Mucosa of rectum (tissue), 2 donors: Measurements from ENCODE around the gene MIPEP.

Experiments
- H3K27ac ChIP-seq, 2 donors: one replicate each; pipeline ENCODE4 v1.7.0; 2013; ENCODE audit warnings: inconsistent platforms in 2 of 2, low read depth in 2 of 2, low read length in 2 of 2
- H3K27me3 ChIP-seq, 2 donors: one replicate each; pipeline ENCODE4 v1.7.0; 2013; ENCODE audit warnings: low read length in 2 of 2; ENCODE audit not compliant: control insufficient read depth in 2 of 2, insufficient read depth in 2 of 2
- H3K36me3 ChIP-seq, 2 donors: one replicate each; pipeline ENCODE4 v1.7.0; 2013; ENCODE audit warnings: low read length in 2 of 2; ENCODE audit not compliant: control insufficient read depth in 2 of 2, insufficient read depth in 2 of 2
- H3K4me1 ChIP-seq, 2 donors: one replicate each; pipeline ENCODE4 v1.7.0; 2013; ENCODE audit warnings: low read length in 2 of 2, mild to moderate bottlenecking in 1 of 2; ENCODE audit not compliant: control insufficient read depth in 2 of 2, insufficient read depth in 2 of 2
- H3K4me3 ChIP-seq, 2 donors: one replicate each; pipeline ENCODE4 v1.7.0; 2013; ENCODE audit warnings: low read length in 2 of 2
- H3K9ac ChIP-seq, 2 donors: one replicate each; pipeline ENCODE4 v1.7.0; 2013; ENCODE audit warnings: low read length in 2 of 2, low read depth in 1 of 2, mild to moderate bottlenecking in 1 of 2
- H3K9me3 ChIP-seq, 2 donors: one replicate each; pipeline ENCODE4 v1.7.0; 2013; ENCODE audit warnings: low read length in 2 of 2; ENCODE audit not compliant: control insufficient read depth in 2 of 2
- donor health status: healthy.
- donor health status: Normal muscosa, but diverticular disease.

Gene MIPEP

GRCh38 chr13:23868521-23868920, 20.7 kb downstream of the MIPEP start:
- no peaks in the 10 kb centered on the region for H3K4me1 ChIP-seq
- no peak overlapping the region for H3K27ac ChIP-seq
- no peaks in the 10 kb centered on the region for H3K36me3 ChIP-seq
- H3K9me3 ChIP-seq = no peaks in the 10 kb centered on the region
- H3K27me3 ChIP-seq = no peaks in the 10 kb centered on the region
- no peak overlapping the region for H3K9ac ChIP-seq
- H3K4me3 ChIP-seq = no peak overlapping the region

- Histone ChIP-seq H3K9ac (no peak overlapping the region), H3K27ac (no peak overlapping the region), H3K4me3 (no peak overlapping the region), H3K9me3 (no peaks in the 10 kb centered on the region), H3K36me3 (no peaks in the 10 kb centered on the region), H3K4me1 (no peaks in the 10 kb centered on the region), H3K27me3 (no peaks in the 10 kb centered on the region)
These were observed 22.1 kb downstream of the MIPEP start for GRCh38 chr13:23867027-23867491.

GRCh38 chr13:23866420-23867026, 22.7 kb downstream of the MIPEP start:
- Histone ChIP-seq H3K36me3 (no peaks in the 10 kb centered on the region), H3K27ac (no peak overlapping the region), H3K4me3 (no peak overlapping the region), H3K4me1 (no peaks in the 10 kb centered on the region), H3K9me3 (no peaks in the 10 kb centered on the region), H3K27me3 (no peaks in the 10 kb centered on the region), H3K9ac (no peak overlapping the region)

GRCh38 chr13:23865906-23866305, 23.3 kb downstream of the MIPEP start:
- H3K36me3 ChIP-seq = no peaks in the 10 kb centered on the region
- H3K9me3 ChIP-seq = no peaks in the 10 kb centered on the region
- H3K9ac ChIP-seq = no peak overlapping the region
- H3K4me3 ChIP-seq = no peak overlapping the region
- H3K4me1 ChIP-seq = no peaks in the 10 kb centered on the region
- no peaks in the 10 kb centered on the region for H3K27me3 ChIP-seq
- no peak overlapping the region for H3K27ac ChIP-seq

GRCh38 chr13:23865026-23865425, 24.2 kb downstream of the MIPEP start:
- Histone ChIP-seq H3K36me3 (no peaks in the 10 kb centered on the region), H3K4me3 (no peak overlapping the region), H3K4me1 (no peaks in the 10 kb centered on the region), H3K9ac (no peak overlapping the region), H3K27me3 (no peaks in the 10 kb centered on the region), H3K9me3 (no peaks in the 10 kb centered on the region), H3K27ac (no peak overlapping the region)

- Histone ChIP-seq H3K36me3 (no peaks in the 10 kb centered on the region), H3K4me3 (no peak overlapping the region), H3K27me3 (no peaks in the 10 kb centered on the region), H3K4me1 (no peaks in the 10 kb centered on the region), H3K27ac (no peak overlapping the region), H3K9ac (no peak overlapping the region), H3K9me3 (no peaks in the 10 kb centered on the region)
These were observed 27.9 kb downstream of the MIPEP start for GRCh38 chr13:23861310-23861709.

- Histone ChIP-seq H3K9ac (no peak overlapping the region), H3K27me3 (no peaks in the 10 kb centered on the region), H3K4me1 (no peaks in the 10 kb centered on the region), H3K27ac (no peak overlapping the region), H3K4me3 (no peak overlapping the region), H3K36me3 (no peaks in the 10 kb centered on the region), H3K9me3 (no peaks in the 10 kb centered on the region)
These were observed 29.3 kb downstream of the MIPEP start for GRCh38 chr13:23859904-23860303.

GRCh38 chr13:23859455-23859854, 29.7 kb downstream of the MIPEP start:
- Histone ChIP-seq H3K36me3 (no peaks in the 10 kb centered on the region), H3K27ac (no peak overlapping the region), H3K9ac (no peak overlapping the region), H3K4me1 (no peaks in the 10 kb centered on the region), H3K9me3 (no peaks in the 10 kb centered on the region), H3K4me3 (no peak overlapping the region), H3K27me3 (no peaks in the 10 kb centered on the region)

- Histone ChIP-seq H3K27me3 (no peaks in the 10 kb centered on the region), H3K9me3 (no peaks in the 10 kb centered on the region), H3K27ac (no peak overlapping the region), H3K9ac (no peak overlapping the region), H3K4me3 (no peak overlapping the region), H3K4me1 (no peaks in the 10 kb centered on the region), H3K36me3 (no peaks in the 10 kb centered on the region)
These were observed 30.7 kb downstream of the MIPEP start for GRCh38 chr13:23858546-23858945.

GRCh38 chr13:23856008-23856750, 33.0 kb downstream of the MIPEP start:
- Histone ChIP-seq H3K9me3 (no peaks in the 10 kb centered on the region), H3K4me1 (no peaks in the 10 kb centered on the region), H3K9ac (no peak overlapping the region), H3K36me3 (no peaks in the 10 kb centered on the region), H3K27ac (no peak overlapping the region), H3K27me3 (no peaks in the 10 kb centered on the region), H3K4me3 (no peak overlapping the region)
